GM21737 (cell line): ENCODE measurements around the gene SOD2.
A peak's percentile ranks its signal among the peaks of the same experiment; 100 is the strongest.
"Not testable (repeated sequence)": the region's sequence is repeated elsewhere in the genome, so short reads cannot be mapped to it uniquely, and the experiment has no call there.

Experiments
- ATAC-seq: cut with Tn5 transposase; IDR thresholded peaks from one replicate; pipeline ENCODE4 v1.9.1; 2021; ENCODE audit warnings: mild to moderate bottlenecking, moderate library complexity; ENCODE audit not compliant: unreplicated experiment

Gene SOD2

GRCh38 chr6:159693128-159693893, at the start of gene SOD2:
Gene SOD2, minus strand, starts transcription at chr6:159693241. Its CDS starts 74 bp downstream, at chr6:159693167.
- peak; percentile 78 for ATAC-seq

DNA sequence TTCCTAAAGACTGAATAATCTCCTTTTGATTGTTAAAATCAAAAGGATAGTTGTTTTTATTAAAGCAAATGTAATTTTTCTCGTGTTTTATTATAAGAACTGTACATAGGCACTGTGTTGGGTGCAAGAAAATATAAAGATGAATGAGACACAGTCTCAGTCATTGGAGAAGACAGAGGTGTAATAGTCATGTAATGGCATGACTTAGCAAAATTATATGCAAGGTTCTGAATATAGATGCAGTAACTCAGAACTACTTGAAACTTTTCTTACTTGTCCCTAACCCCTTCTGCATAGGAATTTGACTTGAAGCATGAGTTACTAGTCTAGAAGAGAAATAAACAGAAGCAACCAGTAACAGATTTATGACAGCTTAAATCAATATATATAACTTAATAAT, 49.1 kb upstream of the SOD2 start:
- ATAC-seq, result no peak

GRCh38 chr6:159739341-159739740, 46.3 kb upstream of the SOD2 start:
- ATAC-seq, result no peak

- no peak for ATAC-seq
Measured at GRCh38 chr6:159736908-159737307, 43.9 kb upstream of the SOD2 start.

DNA sequence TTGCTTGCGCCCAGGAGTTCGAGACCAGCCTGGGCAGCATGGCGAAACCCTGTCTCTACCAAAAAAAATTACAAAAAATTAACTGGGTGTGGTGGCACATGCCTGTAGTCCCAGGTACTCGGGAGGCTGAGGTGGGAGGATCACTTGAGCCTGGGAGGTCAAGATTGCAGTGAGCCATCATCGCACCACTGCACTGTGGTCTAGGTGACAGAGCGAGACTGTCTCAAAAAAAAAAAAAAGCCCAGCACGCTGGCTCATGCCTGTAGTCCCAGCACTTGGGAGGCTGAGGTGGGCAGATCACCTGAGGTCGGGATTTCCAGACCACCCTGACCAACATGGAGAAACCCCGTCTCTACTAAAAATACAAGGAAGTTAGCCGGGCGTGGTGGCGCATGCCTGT, 40.4 kb upstream of the SOD2 start:
- not testable (repeated sequence) for ATAC-seq

GRCh38 chr6:159732550-159732949, 39.5 kb upstream of the SOD2 start:
- not testable (repeated sequence) for ATAC-seq

DNA sequence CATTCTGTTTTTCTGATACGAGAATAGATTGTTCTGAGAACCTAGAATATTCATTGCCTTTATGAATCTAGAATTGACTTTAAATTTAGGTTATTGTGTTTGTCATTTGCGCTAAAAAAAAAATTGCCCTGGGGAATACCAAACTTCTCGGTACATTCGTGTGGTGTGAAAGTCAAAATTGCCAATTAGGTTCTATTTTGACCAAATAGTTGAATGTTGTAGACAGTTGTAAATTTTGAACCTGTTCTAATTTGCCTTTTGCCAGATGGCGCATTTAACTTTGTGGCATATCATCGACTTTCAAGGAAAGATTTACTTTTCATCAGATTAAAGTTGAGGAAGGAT, 37.3 kb upstream of the SOD2 start:
- ATAC-seq, result no peak

DNA sequence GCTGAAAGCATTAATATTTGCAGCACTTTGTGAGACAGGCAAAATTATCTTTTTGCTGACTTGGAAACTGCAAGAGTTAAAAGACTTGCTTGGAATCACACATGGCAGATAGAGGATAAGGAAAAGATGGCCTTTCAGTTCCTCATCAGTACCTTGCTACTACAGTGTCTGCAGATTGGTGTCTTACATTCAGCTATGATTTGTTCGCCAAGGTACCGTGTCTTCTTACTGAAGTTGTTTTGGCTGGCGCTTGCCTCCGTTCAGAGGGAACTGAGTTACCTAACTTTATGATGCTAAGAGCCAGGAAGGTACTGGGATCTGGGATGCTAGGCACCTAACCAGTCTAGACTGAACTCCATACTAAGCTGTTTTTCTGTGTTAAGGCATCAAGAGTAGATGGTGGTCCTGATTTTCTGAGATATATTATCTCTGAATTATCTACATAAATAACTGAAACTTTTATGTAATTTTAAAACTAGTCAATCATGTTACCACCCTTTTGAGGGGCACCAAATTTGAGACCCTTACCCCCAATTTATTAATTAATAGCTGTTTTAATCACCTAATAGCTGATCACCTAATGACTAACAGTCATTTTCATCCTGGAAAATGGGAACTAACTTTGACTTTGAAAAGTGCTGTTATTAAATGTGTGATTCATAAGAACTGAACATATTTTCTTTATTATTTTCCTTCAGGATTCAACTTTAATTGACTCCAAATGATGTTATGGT, 36.7 kb upstream of the SOD2 start:
- ATAC-seq, result no peak

- no peak for ATAC-seq
Measured at GRCh38 chr6:159728531-159728964, 35.5 kb upstream of the SOD2 start.

DNA sequence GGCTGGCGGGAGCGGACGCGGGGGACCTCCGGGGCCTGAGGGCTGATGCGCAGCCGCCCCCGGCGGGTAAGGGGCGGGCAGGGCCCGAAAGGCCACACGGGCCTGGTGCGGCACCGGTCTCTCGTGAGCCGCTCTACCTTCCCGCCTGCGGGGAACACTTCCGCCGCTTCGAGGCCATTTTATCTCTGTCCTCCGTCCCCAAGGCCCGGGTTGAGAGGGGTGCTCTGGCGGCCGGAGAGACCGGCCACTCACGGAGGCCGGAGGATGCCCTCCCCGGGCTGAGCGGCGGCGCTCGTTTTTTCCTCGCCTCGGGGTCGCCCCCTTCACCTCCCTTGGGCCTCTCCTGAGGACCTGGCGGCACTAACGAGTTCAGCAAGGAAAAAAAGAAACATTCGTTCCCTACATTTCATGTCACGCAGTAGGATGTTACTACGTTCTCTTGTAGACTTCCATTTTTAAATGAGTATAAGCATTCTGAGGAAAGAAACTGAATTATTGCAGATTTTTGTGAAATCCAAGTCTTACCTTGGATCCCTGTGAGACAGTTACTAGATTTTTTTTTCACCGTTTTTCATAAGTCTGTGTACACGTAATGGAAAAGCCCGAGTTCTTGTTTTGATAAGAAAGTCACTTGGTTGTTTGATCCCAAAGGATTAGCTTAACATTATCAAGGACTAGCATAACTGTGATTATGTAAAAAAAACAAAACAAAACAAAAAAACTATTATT, 34.8 kb upstream of the SOD2 start:
- ATAC-seq, result peak; percentile 31

- ATAC-seq, result peak; percentile 77
Measured at GRCh38 chr6:159726918-159727716, 34.1 kb upstream of the SOD2 start, which contains the start of gene WTAP. Gene WTAP, plus strand, starts transcription at chr6:159727506. Its CDS starts 8,760 bp downstream, at chr6:159736266.

- ATAC-seq, result no peak
Measured at GRCh38 chr6:159726255-159726917, 33.3 kb upstream of the SOD2 start.

DNA sequence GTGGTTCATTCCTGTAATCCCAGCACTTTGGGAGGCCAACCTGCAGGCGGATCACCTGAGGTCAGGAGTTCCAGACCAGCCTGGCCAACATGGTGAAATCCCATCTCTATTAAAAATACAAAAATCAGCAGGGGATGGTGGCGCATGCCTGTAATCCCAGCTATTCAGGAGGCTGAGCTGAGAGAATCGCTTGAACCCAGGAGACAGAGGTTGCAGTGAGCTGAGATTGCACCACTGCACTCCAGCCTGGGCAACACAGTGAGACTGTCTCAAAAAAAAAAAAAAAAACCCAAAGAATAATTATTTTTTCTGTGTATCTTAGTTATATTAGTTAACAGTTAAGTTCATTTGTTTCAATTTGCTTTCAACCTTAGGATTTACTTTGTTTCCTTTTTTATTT, 32.2 kb upstream of the SOD2 start:
- not testable (repeated sequence) for ATAC-seq

GRCh38 chr6:159724778-159725177, 31.7 kb upstream of the SOD2 start:
- ATAC-seq, result no peak

DNA sequence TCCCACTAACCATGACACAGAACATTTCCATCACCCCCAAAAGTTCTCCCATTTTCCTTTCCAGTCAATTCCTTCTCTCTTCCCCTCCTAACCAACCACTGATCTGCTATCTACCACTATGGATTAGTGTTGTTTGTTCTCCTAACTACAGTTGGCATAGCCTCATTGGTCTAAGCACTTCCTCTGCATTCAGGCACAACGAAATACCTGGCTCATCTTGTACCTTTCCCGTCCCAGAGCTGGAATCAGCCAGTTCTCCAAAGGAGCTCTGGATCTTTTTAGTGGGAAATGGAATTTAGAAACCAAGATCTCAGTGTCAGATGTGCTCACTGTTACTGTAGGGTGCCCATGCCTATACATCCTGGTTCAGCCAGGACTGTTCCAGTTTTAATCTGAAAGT, 30.2 kb upstream of the SOD2 start:
- ATAC-seq, result no peak

DNA sequence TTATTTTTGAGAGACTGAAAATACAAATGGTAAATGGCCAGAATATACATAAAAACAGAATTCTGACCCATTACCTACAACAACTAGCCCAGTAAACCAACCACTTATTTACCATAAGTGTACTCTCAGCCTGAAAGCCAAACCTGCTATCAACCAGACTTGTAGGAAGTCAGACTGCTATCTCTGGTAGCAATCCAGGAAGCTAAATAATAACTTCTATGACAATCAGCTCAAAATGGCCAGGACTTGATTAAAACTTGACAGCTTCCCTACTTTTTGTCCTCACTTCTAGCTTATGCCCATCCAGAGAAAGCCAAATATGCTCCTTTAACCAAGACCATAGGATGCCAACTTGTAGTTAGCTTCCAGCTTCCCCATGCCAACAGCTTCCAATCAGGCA, 29.6 kb upstream of the SOD2 start:
- no peak for ATAC-seq

DNA sequence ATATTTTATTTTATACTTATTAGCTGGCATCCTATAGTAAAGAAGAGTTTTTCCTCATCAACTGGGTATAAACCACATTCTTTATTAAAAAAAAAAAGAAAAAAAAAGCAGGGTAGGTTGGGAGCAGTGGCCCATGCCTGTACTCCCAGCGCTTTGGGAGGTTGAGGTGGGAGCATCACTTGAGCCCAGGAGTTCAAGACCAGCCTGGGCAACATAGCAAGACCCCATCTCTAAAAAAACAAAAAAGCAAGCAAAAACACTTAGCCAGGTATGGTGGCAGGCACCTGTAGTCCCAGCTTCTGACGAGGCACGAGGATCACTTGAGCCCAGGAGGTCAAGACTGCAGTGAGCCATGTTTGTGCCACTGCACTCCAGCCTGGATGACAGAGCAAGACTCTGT, 28.9 kb upstream of the SOD2 start:
- ATAC-seq, result not testable (repeated sequence)

DNA sequence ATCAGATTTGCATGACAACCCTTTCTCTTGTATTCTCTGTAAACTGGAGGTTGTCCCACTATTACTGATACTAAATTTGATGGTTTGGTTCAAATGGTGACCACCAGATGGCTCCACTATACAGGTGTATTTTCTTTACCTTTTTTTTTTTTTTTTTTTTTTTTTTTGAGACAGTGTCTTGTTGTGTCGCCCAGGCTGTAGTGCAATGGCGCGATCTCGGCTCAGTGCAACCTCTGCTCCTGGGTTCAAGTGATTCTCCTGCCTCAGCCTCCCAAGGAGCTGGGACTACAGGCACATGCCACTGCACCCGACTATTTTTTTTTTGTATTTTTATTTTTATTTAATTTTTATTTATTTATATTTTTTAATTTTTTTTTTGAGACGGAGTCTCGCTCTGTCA, 27.7 kb upstream of the SOD2 start:
- no peak for ATAC-seq

GRCh38 chr6:159719287-159719686, 26.2 kb upstream of the SOD2 start:
- no peak for ATAC-seq

DNA sequence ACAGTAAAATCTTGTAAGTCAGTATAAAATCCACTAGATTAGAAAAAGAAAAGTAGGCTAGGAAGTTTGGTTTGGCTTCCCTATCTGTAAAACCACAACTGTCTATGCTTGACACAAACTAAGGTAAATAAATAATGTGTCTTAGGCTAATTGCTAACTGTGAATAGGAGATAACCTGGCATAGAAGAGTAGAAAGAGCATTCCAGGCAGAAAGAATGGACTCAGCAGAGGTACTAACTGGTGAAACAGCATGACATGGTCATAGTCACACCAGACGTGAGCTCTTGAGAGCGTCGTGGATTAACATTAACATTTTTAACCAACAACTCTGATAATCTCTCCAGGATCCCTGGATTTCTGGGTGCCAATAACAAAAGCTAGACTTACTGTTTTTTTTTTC, 25.6 kb upstream of the SOD2 start:
- ATAC-seq, result no peak
